ENCODE measurements around the gene MSLN. TPM values are rescaled to one million over a fixed set of nuclear protein-coding genes. Genes with fewer than 3 reads are reported as not detected.
"Not testable (repeated sequence)": the region's sequence is repeated elsewhere in the genome, so short reads cannot be mapped to it uniquely, and the experiment has no call there.

Gene MSLN
- total RNA-seq, 3 donors from 2014 or later = 0.08 TPM; not detected in 2

DNA sequence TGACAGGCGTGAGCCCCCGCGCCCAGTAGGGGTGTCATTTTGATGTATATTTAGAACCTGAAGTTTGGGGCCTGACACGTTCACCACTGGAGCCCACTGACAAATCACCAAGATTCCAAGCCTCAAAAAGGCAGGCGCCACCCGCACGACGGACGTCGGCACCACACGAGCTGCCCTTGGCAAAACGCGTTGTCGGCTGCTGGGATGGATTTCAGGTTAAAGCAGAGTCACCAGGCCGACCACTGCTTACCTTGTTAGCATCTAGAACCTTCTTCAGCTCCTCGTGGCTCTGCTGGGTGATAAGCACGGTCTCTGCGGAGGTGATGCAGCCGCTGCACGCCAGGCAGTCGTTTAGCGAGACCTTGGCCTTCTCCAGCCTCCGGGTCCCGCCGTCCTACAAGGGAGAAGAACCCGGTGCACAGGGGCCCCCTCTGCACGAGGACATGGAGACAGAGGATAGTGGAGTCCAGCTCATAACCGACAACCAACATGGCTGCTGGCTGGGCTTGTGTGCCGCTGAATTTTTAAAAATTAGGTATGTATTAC, 23.5 kb upstream of the MSLN start:
- Mint-ChIP-seq H3K9me3 (no peaks in the 10 kb centered on the region), H3K4me1 (ENCODE audit: low read depth) (peaks cover 18% of the 10 kb centered on the region), H3K4me3 (no peak overlapping the region), H3K36me3 (ENCODE audit: insufficient read depth) (peaks cover 14% of the 10 kb centered on the region), H3K27me3 (ENCODE audit: low read depth) (no peaks in the 10 kb centered on the region)
- ATAC-seq (no peak), DNase-seq (no peak)

DNA sequence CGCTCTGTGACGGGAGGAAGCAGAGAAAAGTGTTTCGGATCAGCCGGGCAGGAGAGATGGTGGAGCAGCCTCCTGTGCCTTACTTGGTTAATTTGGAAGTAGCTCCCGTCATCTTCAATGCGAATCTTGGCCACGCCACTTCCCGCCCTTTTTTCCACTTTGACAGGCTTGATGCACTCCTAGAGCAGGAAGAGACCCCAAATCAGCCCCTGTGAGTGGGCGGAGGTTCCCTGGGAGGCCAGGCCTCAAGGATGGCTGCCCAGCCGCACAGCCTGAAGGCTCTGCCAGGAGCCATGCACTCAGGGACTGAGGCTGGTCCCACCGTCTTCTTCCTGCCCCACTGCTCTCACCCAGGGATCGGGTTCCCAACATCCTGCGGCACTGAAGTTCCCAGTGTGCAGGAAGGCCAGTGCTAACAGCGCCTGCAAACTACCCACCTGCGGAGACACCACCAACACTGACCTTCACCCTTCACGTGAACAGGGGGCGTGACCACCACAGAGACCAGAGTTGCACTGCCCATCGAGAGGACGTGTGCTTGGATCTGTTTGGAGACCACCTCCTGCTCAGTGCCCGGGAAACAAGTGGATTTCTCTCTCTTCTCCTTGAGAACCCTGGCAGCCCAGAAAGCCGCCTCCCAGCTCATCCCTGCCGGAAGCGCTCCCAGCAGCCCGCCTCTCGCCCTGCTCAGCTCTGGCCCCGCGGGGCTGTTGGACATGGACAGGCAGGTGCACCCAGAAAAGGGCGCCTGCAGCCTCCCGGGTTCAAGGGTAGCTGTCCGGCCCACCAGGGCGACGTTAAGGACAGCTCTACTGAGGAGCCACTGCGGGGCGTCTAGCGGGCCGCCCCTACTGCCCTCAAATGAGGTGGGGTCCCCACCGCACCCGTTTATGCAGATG, 20.7 kb upstream of the MSLN start:
- peak overlapping the region; percentile 85 for H3K4me3 Mint-ChIP-seq
- peaks cover 18% of the 10 kb centered on the region for H3K4me1 Mint-ChIP-seq (ENCODE audit: low read depth)
- H3K9me3 Mint-ChIP-seq = no peaks in the 10 kb centered on the region
- no peaks in the 10 kb centered on the region for H3K27me3 Mint-ChIP-seq (ENCODE audit: low read depth)
- peaks cover 12% of the 10 kb centered on the region for H3K36me3 Mint-ChIP-seq (ENCODE audit: insufficient read depth)
- ATAC-seq (no peak), DNase-seq (no peak)

DNA sequence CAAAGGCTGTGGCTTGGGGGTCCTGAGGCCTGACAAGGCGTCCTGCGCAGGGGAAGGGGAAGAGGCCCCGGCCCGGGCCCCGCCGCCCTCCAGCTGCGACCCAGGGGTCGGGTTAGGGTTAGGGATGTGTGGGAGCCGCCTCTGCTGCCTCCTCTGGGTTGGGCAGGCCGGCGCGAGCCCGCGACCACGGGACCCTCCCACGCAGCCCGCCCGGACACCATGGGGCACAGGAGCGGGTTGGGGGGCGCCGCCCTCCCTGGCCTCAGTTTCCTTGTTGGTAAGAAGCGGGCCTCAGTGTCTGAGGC, 20.1 kb upstream of the MSLN start:
- H3K36me3 Mint-ChIP-seq (ENCODE audit: insufficient read depth) = peaks cover 8% of the 10 kb centered on the region
- H3K27me3 Mint-ChIP-seq (ENCODE audit: low read depth) = no peaks in the 10 kb centered on the region
- H3K9me3 Mint-ChIP-seq = no peaks in the 10 kb centered on the region
- H3K4me1 Mint-ChIP-seq (ENCODE audit: low read depth) = peaks cover 16% of the 10 kb centered on the region
- H3K4me3 Mint-ChIP-seq = peak overlapping the region; percentile 85
- DNase-seq = no peak
- ATAC-seq = peak in 1 of 2 donors; percentile 2

DNA sequence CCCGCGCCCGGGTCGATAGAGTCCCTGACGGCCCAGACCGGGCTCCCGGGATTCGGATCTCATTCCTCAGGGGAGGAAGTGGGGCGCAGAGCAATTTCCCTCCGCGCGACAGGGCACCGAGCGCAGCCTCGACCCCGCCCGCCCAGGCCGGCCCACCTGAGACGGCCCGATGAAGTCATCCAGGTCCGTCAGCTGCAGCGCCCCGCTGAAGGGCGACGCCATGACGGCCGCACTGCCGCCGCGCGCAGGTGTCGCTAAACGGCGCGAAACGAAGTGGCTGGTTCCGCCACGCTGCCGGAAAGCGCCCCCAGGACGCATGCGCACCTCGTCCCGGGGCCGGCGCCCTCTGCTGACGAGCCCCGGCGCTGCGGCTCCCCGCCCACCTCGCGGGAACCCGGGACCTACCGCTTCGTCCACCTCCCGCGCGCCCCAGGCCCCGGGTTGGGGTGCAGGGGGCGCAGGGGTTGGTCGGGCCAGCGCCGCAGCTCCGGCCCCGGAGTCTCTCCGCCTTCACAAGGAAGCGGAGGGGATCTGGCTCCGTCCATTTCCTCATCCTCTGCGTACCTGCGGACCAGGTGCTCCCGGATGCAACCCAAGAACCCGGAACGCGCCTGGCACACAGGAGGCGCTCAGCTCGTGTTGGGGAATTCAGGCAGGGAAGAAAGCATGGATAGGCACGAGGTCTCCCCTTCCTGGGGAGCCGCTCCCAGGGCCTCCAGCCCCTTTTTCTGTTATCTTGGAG, 19.6 kb upstream of the MSLN start, which contains the start of gene CIAO3:
Gene CIAO3 (minus strand): TSS at position 234 of the 742 bp plus-strand sequence. CDS start 12 bp downstream, at position 222.
- peak; percentile 92 for DNase-seq
- Mint-ChIP-seq H3K4me1 (ENCODE audit: low read depth) (peaks cover 16% of the 10 kb centered on the region), H3K36me3 (ENCODE audit: insufficient read depth) (peaks cover 8% of the 10 kb centered on the region), H3K27me3 (ENCODE audit: low read depth) (no peaks in the 10 kb centered on the region), H3K9me3 (no peaks in the 10 kb centered on the region), H3K4me3 (peak within 1 kb of the TSS; percentile 85)
- peak; percentile 88 for ATAC-seq

DNA sequence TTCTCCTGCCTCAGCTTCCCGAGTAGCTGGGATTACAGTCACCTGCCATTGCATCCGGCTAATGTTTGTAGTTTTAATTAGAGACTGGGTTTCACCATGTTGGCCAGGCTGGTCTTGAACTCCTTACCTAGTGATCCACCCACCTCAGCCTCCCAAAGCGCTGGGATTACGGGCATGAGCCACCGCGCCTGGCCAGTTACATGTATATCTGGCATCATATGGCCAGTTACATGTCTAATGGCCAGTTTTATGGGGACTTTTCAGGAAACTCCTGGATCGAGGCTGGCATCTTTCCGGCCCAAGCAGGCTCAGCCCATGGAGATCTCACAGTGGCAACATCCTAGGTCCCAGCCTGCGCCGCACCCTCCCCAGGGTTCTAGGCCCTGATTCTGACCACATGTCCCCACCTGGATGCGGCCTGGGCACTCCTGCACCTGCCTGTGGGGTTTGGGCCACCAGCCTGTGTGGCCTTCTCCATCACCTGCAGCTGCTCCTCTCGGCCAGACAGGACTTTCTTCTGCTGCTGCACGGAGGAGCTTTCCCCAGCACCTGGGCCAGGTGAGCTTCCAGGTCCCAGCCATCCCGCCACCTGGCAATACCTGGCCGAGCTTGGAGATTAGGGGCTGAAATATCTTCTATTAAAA, 18.4 kb upstream of the MSLN start:
- Mint-ChIP-seq H3K9me3 (no peaks in the 10 kb centered on the region), H3K36me3 (ENCODE audit: insufficient read depth) (peaks cover 8% of the 10 kb centered on the region), H3K27me3 (ENCODE audit: low read depth) (no peaks in the 10 kb centered on the region), H3K4me3 (peak overlapping the region; percentile 75), H3K4me1 (ENCODE audit: low read depth) (peaks cover 13% of the 10 kb centered on the region)
- no peak for DNase-seq
- ATAC-seq = no peak

DNA sequence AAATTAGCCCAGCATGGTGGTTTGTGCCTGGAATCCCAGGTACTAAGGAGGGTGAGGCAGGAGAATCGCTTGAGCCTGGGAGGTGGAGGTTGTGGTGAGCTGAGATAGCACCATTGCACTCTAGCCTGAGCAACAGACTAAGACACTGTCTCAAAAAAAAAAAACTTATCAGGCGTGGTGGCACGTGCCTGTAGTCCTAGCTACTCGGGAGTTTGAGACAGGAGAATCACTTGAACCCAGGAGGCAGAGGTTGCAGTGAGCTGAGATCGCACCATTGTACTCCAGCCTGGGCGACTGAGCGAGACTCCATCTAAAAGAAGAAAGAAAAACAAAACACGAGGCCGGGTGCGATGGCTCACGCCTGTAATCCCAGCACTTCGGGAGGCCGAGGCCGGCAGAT, 17.6 kb upstream of the MSLN start:
- H3K36me3 Mint-ChIP-seq (ENCODE audit: insufficient read depth); ATAC-seq; DNase-seq; H3K27me3 Mint-ChIP-seq (ENCODE audit: low read depth); H3K9me3 Mint-ChIP-seq; H3K4me3 Mint-ChIP-seq: not testable (repeated sequence)
- H3K4me1 Mint-ChIP-seq (ENCODE audit: low read depth) = peaks cover 13% of the 10 kb centered on the region

DNA sequence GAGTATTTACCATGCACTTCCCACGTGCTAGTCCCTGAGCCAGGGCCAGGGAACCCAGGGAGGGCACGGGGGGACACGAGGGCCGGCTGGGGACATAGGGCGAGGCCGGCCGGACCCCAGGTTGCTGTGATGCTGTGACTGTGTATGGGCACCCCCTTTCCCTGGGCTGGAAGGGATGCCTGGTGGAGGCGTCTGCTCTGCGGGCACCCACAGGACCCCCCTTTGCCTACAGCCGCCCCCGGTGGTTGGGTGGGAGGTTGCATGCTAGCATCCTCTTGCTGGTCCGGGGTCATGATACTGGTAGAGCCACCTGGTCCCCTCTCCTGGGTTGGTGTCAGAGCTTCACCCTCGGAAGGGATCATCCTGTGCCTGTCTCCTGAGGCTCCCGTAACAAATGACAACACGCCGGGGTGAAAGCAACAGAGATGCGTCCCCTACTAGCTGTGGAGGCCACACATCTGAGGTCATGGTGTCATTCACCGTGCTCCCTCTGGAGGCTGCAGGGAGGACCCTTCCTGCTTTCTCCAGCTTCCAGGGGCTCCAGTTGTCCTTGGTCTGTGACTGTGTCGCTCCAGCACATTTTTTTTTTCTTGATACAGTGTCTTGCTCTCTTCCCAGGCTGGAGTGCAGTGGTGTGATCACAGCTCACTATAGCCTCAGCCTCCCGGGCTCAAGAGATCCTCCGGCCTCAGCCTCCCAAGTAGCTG, 16.6 kb upstream of the MSLN start:
- Mint-ChIP-seq H3K4me3 (no peak overlapping the region), H3K9me3 (no peaks in the 10 kb centered on the region), H3K4me1 (ENCODE audit: low read depth) (peaks cover 13% of the 10 kb centered on the region), H3K36me3 (ENCODE audit: insufficient read depth) (peaks cover 2% of the 10 kb centered on the region), H3K27me3 (ENCODE audit: low read depth) (no peaks in the 10 kb centered on the region)
- DNase-seq = no peak
- ATAC-seq = no peak

DNA sequence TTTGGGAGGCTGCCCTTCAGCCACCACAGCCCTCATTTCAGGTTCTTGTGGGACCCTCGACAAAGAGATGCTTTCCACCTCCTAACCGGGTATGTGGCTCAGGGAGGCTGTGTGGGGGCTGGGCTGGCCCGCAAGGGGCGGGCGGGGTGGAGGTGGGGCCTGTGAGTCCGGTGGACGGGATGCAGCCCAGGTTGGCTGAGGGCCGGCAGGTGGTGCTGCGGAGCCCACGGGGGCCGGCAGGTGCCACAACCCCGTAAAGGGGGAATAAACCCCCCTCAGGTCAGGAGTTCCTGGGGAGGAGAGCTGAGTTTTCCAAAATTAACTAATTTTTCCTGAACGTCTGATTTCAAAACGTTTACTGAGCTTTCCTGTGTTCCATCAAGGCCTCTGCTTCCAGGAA, 14.8 kb upstream of the MSLN start:
- no peak for ATAC-seq
- no peak for DNase-seq
- Mint-ChIP-seq H3K4me1 (ENCODE audit: low read depth) (peaks cover 1% of the 10 kb centered on the region), H3K9me3 (no peaks in the 10 kb centered on the region), H3K4me3 (no peak overlapping the region), H3K36me3 (ENCODE audit: insufficient read depth) (no peaks in the 10 kb centered on the region), H3K27me3 (ENCODE audit: low read depth) (no peaks in the 10 kb centered on the region)

DNA sequence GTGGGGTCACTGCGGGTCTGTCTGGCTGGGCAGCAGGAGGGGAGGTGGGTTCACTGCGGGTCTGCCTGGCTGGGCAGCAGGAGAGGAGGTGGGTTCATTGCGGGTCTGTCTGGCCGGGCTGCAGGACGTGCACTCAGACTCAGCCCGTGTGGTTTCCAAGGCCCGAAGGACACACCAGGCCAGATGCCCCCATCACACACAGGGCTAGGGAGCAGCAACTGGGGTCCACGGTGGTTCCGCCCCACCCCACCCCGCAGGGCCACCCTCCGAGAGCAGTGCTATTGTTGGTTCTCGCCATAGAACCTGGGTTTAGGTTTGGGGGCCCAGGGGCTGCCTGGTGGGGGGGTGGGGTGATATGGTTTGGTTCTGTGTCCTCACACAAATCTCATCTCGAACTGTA, 13.9 kb upstream of the MSLN start:
- Mint-ChIP-seq H3K36me3 (ENCODE audit: insufficient read depth) (no peaks in the 10 kb centered on the region), H3K27me3 (ENCODE audit: low read depth) (no peaks in the 10 kb centered on the region), H3K4me1 (ENCODE audit: low read depth) (no peaks in the 10 kb centered on the region), H3K4me3 (no peak overlapping the region), H3K9me3 (no peaks in the 10 kb centered on the region)
- ATAC-seq = no peak
- DNase-seq = no peak

DNA sequence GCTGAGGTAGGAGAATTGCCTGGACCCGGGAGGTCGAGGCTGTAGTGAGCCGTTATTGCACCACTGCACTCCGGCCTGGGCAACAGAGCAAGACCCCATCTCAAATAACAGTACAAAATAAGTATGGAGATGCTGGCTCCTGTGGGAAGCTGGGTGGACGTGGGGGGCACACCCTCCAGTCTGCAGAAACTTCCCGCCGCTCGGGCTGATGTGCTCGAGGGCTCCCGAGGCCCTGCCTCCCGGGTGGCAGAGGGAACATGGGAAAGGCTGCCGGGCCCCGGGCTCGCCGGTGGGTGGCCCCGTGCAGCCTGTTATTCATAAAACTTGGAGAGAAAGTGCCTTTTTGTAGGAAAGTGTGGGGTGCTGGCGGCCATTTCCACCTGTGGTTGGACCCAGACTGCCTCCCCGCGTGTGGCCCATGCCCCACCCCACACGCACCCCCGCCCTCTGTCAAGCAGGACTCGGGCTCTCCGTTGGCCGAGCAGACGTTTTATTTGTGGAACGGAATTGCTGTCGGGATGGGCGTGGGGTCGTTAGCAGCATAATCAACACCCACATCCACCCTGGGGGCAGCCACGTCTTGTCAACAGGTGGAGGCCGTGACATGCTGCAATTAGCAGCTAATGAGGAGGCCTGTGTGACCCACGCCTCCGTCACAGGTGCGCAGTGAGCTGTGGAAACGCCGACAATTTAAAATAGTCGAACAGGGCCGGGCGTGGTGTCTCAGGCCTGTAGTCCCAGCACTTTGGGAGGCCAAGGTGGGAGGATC, 12.4 kb upstream of the MSLN start:
- no peak overlapping the region for H3K4me3 Mint-ChIP-seq
- ATAC-seq (no peak), DNase-seq (no peak)
- no peaks in the 10 kb centered on the region for H3K27me3 Mint-ChIP-seq (ENCODE audit: low read depth)
- H3K9me3 Mint-ChIP-seq = no peaks in the 10 kb centered on the region
- H3K36me3 Mint-ChIP-seq (ENCODE audit: insufficient read depth) = no peaks in the 10 kb centered on the region
- no peaks in the 10 kb centered on the region for H3K4me1 Mint-ChIP-seq (ENCODE audit: low read depth)

DNA sequence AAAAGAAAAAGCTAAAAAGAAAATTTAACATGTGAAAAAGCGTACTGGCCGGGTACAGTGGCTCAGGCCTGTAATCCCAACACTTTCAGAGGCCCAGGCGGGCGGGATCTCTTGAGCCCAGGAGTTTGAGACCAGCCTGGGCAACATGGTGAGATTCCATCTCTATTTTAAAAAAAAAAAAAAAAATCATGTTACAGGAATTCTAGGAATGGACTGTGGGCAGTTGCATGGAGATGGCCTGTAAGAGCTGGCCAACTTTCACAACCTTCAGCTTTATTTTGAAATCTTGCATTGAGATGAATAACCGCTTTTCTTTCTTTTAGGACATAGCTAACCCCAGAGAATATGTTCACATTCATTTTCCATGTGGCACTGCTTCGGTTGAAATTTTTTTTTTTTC, 11.5 kb upstream of the MSLN start:
- H3K9me3 Mint-ChIP-seq = no peaks in the 10 kb centered on the region
- no peaks in the 10 kb centered on the region for H3K36me3 Mint-ChIP-seq (ENCODE audit: insufficient read depth)
- no peak overlapping the region for H3K4me3 Mint-ChIP-seq
- no peak for ATAC-seq
- H3K27me3 Mint-ChIP-seq (ENCODE audit: low read depth) = no peaks in the 10 kb centered on the region
- no peaks in the 10 kb centered on the region for H3K4me1 Mint-ChIP-seq (ENCODE audit: low read depth)
- DNase-seq = no peak

DNA sequence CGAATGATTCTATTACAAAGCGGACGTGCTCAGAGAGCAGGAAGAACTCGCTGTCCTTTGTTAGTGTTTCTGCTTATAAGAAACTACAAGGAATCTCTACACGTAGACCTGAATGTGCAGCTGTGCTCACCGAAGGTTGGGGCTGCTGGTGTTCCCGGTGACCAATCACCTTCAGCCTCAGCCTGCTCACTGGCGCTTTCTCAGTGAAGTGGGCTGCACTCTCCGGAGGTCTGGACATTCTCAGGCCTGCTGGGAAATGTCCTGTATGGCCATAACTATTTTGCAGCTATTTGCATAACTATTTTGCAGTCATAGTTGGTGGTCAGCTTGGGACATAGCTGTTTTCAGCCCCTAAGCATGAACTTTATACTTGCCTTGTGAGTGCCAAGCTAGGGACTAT, 10.0 kb upstream of the MSLN start:
- DNase-seq (no peak), ATAC-seq (no peak)
- Mint-ChIP-seq H3K27me3 (ENCODE audit: low read depth) (no peaks in the 10 kb centered on the region), H3K4me1 (ENCODE audit: low read depth) (no peaks in the 10 kb centered on the region), H3K9me3 (no peaks in the 10 kb centered on the region), H3K4me3 (no peak overlapping the region), H3K36me3 (ENCODE audit: insufficient read depth) (no peaks in the 10 kb centered on the region)

DNA sequence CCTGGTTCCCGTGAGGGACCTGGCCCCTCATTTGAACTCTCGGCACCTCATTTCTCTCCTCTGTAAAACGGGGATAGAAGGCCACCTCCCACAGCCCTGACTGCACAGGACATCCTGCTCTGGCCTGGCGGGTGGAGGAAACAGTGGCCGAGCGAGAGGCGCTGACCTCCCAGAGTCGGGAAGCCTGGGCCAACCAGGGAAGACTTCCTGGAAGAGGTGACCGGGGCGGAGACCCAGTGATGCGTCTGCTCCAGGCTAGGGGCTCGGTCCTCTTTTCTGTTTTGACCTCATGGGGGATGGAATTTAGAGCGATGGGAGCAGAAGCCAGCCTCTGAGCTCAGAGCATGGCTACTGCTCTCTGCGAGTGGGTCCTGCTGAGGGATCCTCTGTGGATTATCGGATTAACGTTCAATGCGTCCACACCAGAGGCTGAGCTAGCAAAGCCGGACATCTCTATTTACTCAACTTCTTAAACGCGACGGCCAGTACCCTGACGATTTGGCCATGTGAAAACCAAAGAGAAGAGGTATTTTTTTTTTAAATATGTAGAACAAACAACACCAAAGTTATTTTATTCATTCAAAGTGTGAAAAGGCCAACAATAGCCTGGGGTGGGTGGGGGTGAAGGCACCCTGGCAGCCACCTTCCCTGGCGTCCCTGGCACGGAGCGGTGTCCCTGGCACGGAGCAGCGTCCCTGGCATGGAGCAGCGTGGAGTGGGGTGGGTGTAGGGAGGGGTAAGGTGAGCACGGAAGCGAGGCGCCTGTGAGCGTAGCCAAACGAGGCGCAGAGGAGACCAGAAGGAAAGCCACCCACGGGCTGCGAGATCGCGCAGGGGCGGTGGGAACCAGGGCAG, 9.2 kb upstream of the MSLN start:
- no peak for ATAC-seq
- H3K4me3 Mint-ChIP-seq = no peak overlapping the region
- no peaks in the 10 kb centered on the region for H3K36me3 Mint-ChIP-seq (ENCODE audit: insufficient read depth)
- H3K9me3 Mint-ChIP-seq = no peaks in the 10 kb centered on the region
- no peaks in the 10 kb centered on the region for H3K4me1 Mint-ChIP-seq (ENCODE audit: low read depth)
- no peak for DNase-seq
- no peaks in the 10 kb centered on the region for H3K27me3 Mint-ChIP-seq (ENCODE audit: low read depth)
